Spleen (tissue), 11 donors: ENCODE data around the gene TMTC3. TPM values are rescaled to one million over a fixed set of nuclear protein-coding genes. Genes with fewer than 3 reads are reported as not detected.

Source experiments
- DNase-seq: peaks from one replicate; pipeline ENCODE4 v3.0.0-alpha.2; 2020
- H3K27ac ChIP-seq, 8 donors: fragments of 200-600 bp; sonication (generic) in 7 of 8; 1 replicate in 4 of 8; 2 replicates in 4 of 8; pipeline versions ENCODE4 v1.5.0 to v1.8.0; 2016 to 2021; ENCODE audit warnings: inconsistent platforms in 4 of 8, mild to moderate bottlenecking in 4 of 8, moderate library complexity in 1 of 8
- H3K27me3 ChIP-seq, 7 donors: fragments of 200-600 bp; sonication (generic) in 6 of 7; replicated peaks in 1 of 7; 1 replicate in 4 of 7; 2 replicates in 3 of 7; pipeline versions ENCODE4 v1.5.0 to v1.8.0; 2016 to 2021; ENCODE audit warnings: inconsistent platforms in 3 of 7, mild to moderate bottlenecking in 1 of 7
- H3K36me3 ChIP-seq, 6 donors: fragments of 200-600 bp; sonication (generic) in 5 of 6; 1 replicate in 4 of 6; 2 replicates in 2 of 6; pipeline versions ENCODE4 v1.5.0 to v1.8.0; 2016 to 2021; ENCODE audit warnings: inconsistent platforms in 2 of 6
- H3K4me1 ChIP-seq, 6 donors: fragments of 200-600 bp; sonication (generic) in 5 of 6; 1 replicate in 3 of 6; 2 replicates in 3 of 6; pipeline versions ENCODE4 v1.5.0 to v1.8.0; 2016 to 2021; ENCODE audit warnings: inconsistent platforms in 3 of 6
- H3K4me3 ChIP-seq, 8 donors: fragments of 200-600 bp; sonication (generic) in 7 of 8; 1 replicate in 4 of 8; 2 replicates in 4 of 8; pipeline versions ENCODE4 v1.5.0 to v1.8.0; 2016 to 2021; ENCODE audit warnings: inconsistent platforms in 4 of 8, mild to moderate bottlenecking in 4 of 8, moderate library complexity in 2 of 8
- H3K9me3 ChIP-seq, 8 donors: fragments of 200-600 bp; sonication (generic) in 7 of 8; 1 replicate in 4 of 8; 2 replicates in 4 of 8; pipeline versions ENCODE4 v1.5.0 to v1.8.0; 2016 to 2021; ENCODE audit warnings: inconsistent platforms in 4 of 8
- POLR2A ChIP-seq, 3 donors: fragments of 450-650 bp; IDR thresholded peaks; one replicate each; pipeline ENCODE4 v1.5.1; 2017; ENCODE audit warnings: antibody characterized with exemption in 3 of 3, mild to moderate bottlenecking in 1 of 3
- POLR2AphosphoS5 ChIP-seq, 3 donors: sonication (generic); formaldehyde crosslinking; IDR thresholded peaks; one replicate each; pipeline ENCODE4 v1.5.1; 2017; ENCODE audit warnings: antibody characterized with exemption in 3 of 3
- intact Hi-C: fragments of 100-400 bp; cut with DNase I; formaldehyde crosslinking; loops from one replicate; pipeline ENCODE4 v1.15.0; 2023; ENCODE audit warnings: low total_unique reads
- polyA plus RNA-seq, 3 donors: library from polyadenylated mRNA; stranded (reverse); fragments of 200-250 nt; gene quantifications; one replicate each; pipeline ENCODE4 v1.2.1, GENCODE V29; 2013
- total RNA-seq, 7 donors: library from RNA; depleted of rRNA in 3 of 7; stranded (reverse); fragments of >200 nt in 3 of 7; fragmentation: NEBNext Ultra II Directional in 4 of 7; extraction: Animal tissue kit (Norgen Biotek cat#: 25700) in 4 of 7; gene quantifications; one replicate each; pipeline versions ENCODE4 v1.1.0 to v1.2.1, GENCODE V29; 2016 to 2021
- TF ChIP-seq, protein P1 (sequence below), 11 experiments: fragments of 200-600 bp in 7 of 11; fragments of 450-650 bp in 4 of 11; sonication (generic) in 4 of 11; IDR thresholded peaks in 8 of 11; conservative IDR thresholded peaks in 3 of 11; 1 replicate in 7 of 11; 2 replicates in 4 of 11; pipeline versions ENCODE4 v1.4.0 to v1.8.0; 2016 to 2021; ENCODE audit warnings: antibody characterized with exemption in 11 of 11, inconsistent platforms in 4 of 11, mild to moderate bottlenecking in 1 of 11
- donor health status: healthy with polysubstance abuse.
- donor health status: DM: no; HTN: no; CAD: no; lungs with moderate emphysema.
- donor health status: DM: no; HTN: no; CAD: no.
- donor health status: Bipolar disorder and iron deficiency.
- donor health status: healthy.
- donor health status: DM: no; HTN: no; CAD: no.
- donor health status: DM: yes; HTN: yes; CAD: no.

The TMTC3 gene
- total and polyA plus RNA-seq, 10 donors = 1.5 to 14.5 (median 10.1) TPM

DNA sequence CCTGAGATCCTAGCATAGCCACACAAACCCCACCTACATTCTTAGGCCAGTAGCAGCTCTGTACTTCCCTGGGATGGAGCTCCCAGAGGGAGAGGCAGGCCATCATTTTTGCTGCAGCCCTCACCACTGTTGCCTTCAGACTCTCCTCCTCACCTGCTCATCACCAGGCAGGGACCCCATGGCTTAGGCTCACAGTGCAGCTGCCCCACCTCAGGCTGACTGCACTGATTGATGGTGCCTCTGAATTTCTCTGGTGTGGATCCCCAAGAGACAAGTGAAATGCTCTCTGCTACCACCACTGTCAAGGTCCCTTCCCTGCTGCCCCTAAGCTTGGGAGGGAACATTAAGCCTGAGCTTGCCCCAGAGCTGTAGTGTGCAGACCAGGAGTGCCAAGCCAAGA is 76.2 kb downstream of the TMTC3 start:
- intact Hi-C loops = no loop called here
- Histone ChIP-seq H3K27ac (no peak overlapping the region), H3K9me3 (peaks cover 0 to 70% (median 52%) of the 10 kb centered on the region in 8 donors), H3K36me3 (no peaks in the 10 kb centered on the region), H3K4me1 (no peaks in the 10 kb centered on the region), H3K27me3 (no peaks in the 10 kb centered on the region), H3K4me3 (no peak overlapping the region)
- DNase-seq = no peak
- TF ChIP-seq POLR2A (IDR thresholded peaks at IDR 0.05) = no peak
- TF ChIP-seq, protein P1, sequence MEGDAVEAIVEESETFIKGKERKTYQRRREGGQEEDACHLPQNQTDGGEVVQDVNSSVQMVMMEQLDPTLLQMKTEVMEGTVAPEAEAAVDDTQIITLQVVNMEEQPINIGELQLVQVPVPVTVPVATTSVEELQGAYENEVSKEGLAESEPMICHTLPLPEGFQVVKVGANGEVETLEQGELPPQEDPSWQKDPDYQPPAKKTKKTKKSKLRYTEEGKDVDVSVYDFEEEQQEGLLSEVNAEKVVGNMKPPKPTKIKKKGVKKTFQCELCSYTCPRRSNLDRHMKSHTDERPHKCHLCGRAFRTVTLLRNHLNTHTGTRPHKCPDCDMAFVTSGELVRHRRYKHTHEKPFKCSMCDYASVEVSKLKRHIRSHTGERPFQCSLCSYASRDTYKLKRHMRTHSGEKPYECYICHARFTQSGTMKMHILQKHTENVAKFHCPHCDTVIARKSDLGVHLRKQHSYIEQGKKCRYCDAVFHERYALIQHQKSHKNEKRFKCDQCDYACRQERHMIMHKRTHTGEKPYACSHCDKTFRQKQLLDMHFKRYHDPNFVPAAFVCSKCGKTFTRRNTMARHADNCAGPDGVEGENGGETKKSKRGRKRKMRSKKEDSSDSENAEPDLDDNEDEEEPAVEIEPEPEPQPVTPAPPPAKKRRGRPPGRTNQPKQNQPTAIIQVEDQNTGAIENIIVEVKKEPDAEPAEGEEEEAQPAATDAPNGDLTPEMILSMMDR (IDR thresholded peaks at IDR 0.05 in 8 of 11, conservative IDR thresholded peaks at IDR 0.05 in 3 of 11) = no peak

DNA sequence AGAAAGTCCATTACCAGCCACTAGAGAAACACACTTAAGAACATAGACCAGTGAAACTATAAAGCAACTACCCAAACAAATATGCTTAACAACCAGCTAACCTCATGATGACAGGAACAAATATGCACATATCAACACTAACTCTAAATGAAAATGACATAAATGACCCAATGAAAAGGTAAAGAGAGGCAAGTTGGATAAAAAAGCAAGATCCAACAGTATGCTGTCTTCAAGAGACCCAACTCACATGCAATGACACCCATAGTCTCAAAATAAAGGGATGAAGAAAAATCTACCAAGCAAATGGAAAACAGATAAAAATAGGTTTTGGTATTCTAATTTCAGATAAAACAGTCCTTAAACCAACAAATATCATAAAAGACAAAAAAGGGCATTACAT is 77.8 kb downstream of the TMTC3 start:
- no peaks in the 10 kb centered on the region for H3K4me1 ChIP-seq
- H3K9me3 ChIP-seq = peaks cover 0 to 62% (median 46%) of the 10 kb centered on the region in 8 donors
- TF ChIP-seq, protein P1 (IDR thresholded peaks at IDR 0.05 in 8 of 11, conservative IDR thresholded peaks at IDR 0.05 in 3 of 11) = no peak
- no peak for TF ChIP-seq POLR2AphosphoS5 (IDR thresholded peaks at IDR 0.05)
- TF ChIP-seq POLR2A (IDR thresholded peaks at IDR 0.05) = no peak
- intact Hi-C loops = no loop called here
- H3K27me3 ChIP-seq = no peaks in the 10 kb centered on the region
- DNase-seq = no peak
- H3K27ac ChIP-seq = no peak overlapping the region
- no peaks in the 10 kb centered on the region for H3K36me3 ChIP-seq
- H3K4me3 ChIP-seq = no peak overlapping the region

DNA sequence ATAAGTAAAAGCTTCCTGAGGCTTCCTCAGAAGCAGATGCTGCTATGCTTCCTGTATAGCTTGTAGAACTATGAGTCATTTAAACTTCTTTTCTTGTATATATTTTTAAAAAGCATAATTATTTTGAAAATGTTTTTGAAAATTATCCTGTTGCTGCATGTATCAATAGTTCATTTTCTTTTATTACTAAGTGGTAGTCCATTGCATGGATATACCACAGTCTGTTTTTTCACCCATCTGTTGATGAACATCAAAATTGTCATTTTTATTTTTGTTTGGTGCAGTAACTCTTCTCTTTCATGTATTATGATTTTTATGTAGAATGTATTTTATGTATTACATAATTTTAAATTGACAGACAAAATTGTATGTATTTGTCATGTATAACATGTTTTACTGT is 81.4 kb downstream of the TMTC3 start:
- Histone ChIP-seq H3K36me3 (no peaks in the 10 kb centered on the region), H3K27me3 (no peaks in the 10 kb centered on the region), H3K4me1 (no peaks in the 10 kb centered on the region), H3K27ac (no peak overlapping the region), H3K4me3 (no peak overlapping the region), H3K9me3 (peaks cover 0 to 52% (median 43%) of the 10 kb centered on the region in 8 donors)
- no peak for DNase-seq
- intact Hi-C loops = no loop called here
- no peak for TF ChIP-seq POLR2AphosphoS5 (IDR thresholded peaks at IDR 0.05)
- TF ChIP-seq, protein P1 (IDR thresholded peaks at IDR 0.05 in 8 of 11, conservative IDR thresholded peaks at IDR 0.05 in 3 of 11) = no peak
- TF ChIP-seq POLR2A (IDR thresholded peaks at IDR 0.05) = no peak

DNA sequence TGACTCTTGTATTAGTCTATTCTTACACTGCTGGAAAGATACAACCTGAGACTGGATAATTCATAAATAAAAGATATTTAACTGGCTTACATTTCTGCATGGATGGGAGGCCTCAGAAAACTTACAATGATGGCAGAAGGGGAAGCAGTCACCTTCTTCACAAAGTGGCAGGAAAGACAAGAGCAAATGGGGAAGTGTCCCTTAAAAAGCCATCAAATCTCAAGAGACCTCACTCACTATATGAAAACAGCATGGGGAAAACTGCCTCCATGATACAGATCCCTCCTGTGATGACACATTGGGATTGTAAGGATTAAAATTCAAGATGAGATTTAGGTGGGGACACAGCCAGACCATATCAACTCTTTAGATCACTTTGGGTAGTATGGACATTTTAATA is 83.7 kb downstream of the TMTC3 start:
- Histone ChIP-seq H3K4me3 (no peak overlapping the region), H3K27me3 (no peaks in the 10 kb centered on the region), H3K9me3 (peaks cover 0 to 30% (median 24%) of the 10 kb centered on the region in 8 donors), H3K4me1 (no peaks in the 10 kb centered on the region), H3K27ac (no peak overlapping the region), H3K36me3 (no peaks in the 10 kb centered on the region)
- intact Hi-C loops = no loop called here
- no peak for DNase-seq
- TF ChIP-seq, protein P1 (IDR thresholded peaks at IDR 0.05 in 8 of 11, conservative IDR thresholded peaks at IDR 0.05 in 3 of 11) = no peak
- TF ChIP-seq POLR2A (IDR thresholded peaks at IDR 0.05) = no peak
- no peak for TF ChIP-seq POLR2AphosphoS5 (IDR thresholded peaks at IDR 0.05)
